IPS-NIHi7 (cell line): ENCODE measurements around the gene MRPL42.
"Not testable (repeated sequence)": the region's sequence is repeated elsewhere in the genome, so short reads cannot be mapped to it uniquely, and the experiment has no call there.

Experiments
- DNase-seq: peaks from one replicate; pipeline ENCODE4 v3.0.0; 2012; ENCODE audit warnings: mixed read lengths; ENCODE audit errors: extremely low spot score

The MRPL42 gene

DNA sequence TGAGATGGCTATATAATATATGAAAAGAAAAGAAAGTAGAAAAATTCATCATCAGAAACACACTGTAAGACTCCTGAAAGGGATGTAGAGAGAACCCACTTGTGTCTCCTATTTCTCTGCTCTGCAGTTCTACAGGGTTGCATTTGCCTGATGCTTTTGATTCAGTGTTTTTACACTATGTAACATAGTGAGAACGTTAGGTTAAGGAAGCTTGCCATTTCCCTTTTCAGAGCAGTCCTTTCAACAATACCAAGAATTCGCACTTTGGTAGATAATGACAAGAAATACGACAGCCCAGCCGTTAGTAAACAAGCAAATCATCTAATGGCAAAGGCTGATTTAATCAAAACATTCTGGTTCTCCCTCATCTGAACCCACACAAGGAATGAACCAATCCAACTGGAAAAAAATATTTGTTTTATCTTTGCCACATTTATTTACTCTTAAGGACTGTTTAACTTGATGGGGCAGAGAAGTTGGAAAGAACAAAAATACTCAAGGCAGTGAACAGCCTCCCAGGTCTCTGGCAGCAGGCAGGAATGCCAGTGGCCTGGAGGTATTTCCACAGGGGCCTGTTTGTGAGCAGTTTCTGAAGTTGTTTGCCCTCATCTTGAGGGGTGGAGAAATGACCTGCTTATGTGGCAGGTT is 74.4 kb downstream of the MRPL42 start:
- no peak for DNase-seq

DNA sequence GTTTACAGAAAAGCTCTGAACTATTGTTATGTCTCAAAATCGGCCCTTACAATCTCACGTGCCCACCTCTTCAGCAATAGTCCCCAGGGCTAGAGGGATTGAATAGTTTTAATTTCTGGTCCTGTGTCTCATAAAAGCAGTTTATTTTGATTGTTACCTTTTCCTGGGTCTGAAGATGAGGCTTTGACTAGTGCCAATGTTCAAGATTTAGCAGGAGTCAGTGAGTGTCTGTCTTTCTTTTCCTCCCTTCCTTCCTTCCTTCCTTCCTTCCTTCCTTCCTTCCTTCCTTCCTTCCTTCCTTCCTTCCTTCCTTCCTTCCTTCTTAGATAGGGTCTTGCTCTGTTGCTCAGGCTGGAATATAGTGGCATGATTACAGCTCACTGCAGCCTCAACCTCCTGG is 80.5 kb downstream of the MRPL42 start:
- no peak for DNase-seq

DNA sequence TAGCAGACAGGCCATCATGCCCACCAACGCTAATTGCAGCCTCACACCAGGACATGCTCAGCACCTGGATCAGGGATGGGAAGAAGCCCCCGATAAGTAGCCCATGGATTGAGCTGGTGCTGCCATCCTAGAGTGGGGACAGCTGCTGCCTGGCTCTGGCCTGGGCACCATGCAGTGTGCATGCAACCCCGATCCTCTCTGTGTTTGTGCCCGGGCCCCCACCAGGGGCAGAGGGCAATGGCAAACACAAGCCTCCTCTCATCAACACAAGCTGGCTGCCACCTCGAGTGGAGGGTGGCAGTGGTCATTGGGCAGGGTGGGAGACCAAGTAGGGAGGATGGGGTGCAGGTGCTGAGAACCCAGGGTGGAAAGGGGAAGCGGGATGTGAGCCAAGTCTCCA is 81.9 kb downstream of the MRPL42 start:
- DNase-seq = no peak

DNA sequence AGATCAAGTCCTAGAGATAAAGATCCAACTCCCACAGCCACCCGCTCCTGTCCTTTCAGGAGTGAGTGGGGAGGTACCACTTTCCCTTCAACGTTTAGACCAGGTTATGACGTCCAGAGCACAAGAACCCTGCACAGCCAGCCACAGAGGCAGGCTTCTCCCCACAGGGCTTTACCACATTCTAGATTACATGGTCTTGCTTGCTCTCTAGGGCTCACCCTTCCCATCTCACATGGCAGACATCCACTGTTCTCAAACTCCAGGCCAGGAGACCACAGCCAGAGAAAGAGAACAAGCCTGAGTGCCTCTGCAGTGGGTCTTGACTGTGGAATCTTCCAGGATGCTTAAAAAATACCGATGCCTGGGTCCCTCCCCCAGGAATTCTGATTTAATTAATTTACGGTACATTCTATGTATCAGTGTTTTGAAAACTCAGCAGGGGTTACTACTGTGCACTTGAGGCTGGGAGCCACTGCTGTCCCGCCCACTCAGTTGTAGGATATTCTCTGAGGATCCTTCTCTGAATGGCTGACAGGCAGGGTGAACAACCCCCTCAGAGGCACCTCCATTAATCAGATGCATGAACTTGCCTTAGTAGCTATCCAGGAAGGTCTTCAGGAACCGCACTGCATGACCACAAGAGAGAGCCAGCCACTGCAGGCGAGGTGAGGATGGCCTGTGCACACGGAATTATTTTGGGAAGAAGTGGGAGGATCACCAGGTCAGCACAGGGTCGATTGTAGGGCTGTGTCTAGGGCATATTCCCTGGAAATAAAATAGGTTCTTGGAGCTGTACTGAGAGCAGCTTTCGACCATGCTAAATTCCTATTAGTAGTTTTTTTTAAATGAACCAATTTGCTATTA is 83.7 kb downstream of the MRPL42 start:
- no peak for DNase-seq

DNA sequence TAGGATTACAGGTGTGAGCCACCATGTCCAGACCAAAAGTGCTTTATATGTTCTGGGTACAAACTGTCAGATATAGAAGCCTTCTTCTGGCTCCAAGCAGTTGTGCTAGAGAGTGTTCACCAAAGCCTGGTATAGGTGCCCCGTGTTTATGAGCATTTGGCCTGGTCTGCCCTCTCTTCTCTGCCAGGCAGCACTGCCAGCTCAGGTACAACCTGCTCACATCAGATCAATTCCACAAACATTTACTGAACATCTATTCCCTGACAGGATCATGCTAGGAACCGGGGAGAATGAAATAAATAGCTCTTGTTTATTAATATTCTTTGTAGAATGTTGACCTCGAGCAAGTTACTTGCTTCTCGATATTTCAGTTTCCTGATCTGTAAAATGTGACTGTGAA is 85.1 kb downstream of the MRPL42 start:
- DNase-seq = no peak

DNA sequence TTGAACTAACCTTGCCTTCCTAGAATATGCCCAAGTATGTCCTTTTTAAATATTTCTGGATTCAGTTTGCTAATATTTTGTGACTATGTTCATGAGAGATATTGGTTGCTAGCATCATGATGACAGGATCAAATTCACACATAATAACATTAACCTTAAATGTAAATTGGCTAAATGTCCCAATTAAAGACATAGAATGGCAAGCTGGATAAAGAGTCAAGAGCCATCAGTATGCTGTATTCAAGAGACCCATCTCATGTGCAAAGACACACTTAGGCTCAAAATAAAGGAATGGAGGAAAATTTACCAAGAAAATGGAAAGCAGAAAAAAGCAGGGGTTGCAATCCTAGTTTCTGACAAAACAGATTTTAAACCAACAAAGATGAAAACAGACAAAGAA is 90.6 kb downstream of the MRPL42 start:
- not testable (repeated sequence) for DNase-seq

DNA sequence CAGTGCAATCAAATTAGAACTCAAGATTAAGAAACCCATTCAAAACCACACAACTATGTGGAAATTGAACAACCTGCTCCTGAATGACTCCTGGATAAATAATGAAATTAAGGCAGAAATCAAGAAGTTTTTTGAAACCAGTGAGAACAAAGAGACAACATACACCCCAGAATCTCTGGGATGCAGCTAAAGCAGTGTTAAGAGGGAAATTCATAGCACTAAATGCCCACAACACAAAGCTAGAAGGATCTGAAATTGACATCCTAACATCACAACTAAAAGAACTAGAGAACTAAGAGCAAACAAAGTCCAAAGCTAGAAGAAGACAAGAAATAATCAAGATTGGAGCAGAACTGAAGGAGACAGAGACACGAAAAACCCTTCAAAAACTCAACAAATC is 91.4 kb downstream of the MRPL42 start:
- not testable (repeated sequence) for DNase-seq

DNA sequence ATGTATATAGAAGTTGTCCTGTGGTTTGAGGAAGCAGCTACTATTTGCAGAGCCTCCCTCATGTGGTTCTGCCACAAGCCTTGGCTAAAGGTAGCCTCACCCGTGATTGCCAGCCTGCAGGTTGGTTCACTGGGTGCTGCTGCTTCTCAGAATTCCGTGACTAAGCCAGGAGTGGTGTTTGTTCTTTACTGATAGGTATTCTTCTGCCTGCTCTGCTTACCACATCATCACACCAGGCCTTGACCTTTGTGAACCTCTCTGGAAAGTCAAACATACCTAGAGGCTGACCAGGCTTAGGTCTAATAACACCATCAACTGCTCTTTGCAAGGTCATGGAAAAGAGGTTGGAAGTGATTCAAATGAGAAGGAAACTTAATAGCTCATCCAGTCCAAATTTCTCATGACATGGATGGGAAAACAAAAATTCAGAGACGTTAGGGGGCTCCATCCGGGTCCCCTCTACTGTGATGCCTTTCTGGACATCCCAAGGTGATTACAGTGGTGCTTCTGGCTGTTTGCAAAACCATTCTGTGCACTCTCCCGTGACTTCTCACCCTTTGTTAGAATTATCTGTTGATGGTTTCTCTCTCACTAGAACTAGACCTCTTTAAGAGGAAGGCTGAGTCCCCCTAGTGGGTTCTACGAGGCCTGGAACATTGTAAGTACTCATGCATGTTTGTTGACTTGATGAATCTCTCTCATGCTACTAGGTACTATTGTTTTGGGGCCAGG is 96.7 kb downstream of the MRPL42 start:
- DNase-seq = no peak

DNA sequence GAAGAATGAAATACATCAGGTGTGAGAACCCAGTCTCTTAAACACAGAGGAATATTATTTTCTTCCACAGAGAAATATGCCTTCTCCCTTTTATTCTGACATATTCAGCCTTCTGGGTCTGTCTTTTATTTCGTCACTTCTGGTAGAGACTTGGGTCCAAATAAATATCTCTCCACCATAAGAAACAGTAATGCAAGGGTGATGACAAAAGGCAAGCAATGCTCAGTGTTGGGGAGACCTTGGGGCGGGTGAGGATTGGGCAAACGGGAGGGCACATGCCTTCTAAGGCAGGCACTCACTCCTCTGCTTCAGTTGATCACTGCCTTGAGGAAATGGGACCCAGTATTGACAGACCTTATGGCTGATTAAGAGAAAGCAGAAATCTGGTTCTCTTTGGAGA is 98.4 kb downstream of the MRPL42 start:
- no peak for DNase-seq
